Natural killer cell (primary cell): Measurements from ENCODE around the gene GAPDH. TPM values are rescaled to one million over a fixed set of nuclear protein-coding genes. Genes with fewer than 3 reads are reported as not detected.

Experiments used
- ATAC-seq, 3 donors: fragments of 150-1000 bp in 2 of 3; fragments of 200-7000 bp in 1 of 3; cut with Tn5 transposase; 1 replicate in 1 of 3; 2 replicates in 2 of 3; pipeline ENCODE4 v1.10.0; 2021; ENCODE audit warnings: mild to moderate bottlenecking in 2 of 3, moderate library complexity in 2 of 3
- DNase-seq, 2 donors: peaks; one replicate each; pipeline versions ENCODE4 v3.0.0 to v3.0.0-alpha.2; 2013 to 2021; ENCODE audit warnings: mixed read lengths in 1 of 2
- H3K27ac ChIP-seq: one replicate; pipeline ENCODE4 v1.5.1; 2013; ENCODE audit warnings: mild to moderate bottlenecking, low read length
- H3K27me3 ChIP-seq: one replicate; pipeline ENCODE4 v1.6.1; 2013; ENCODE audit warnings: low read length; ENCODE audit not compliant: control insufficient read depth, insufficient read depth
- H3K36me3 ChIP-seq: one replicate; pipeline ENCODE4 v1.6.1; 2013; ENCODE audit warnings: low read length; ENCODE audit not compliant: control insufficient read depth, insufficient read depth
- H3K4me1 ChIP-seq: one replicate; pipeline ENCODE4 v1.6.1; 2013; ENCODE audit warnings: low read length; ENCODE audit not compliant: control insufficient read depth, insufficient read depth
- H3K4me3 ChIP-seq: one replicate; pipeline ENCODE4 v1.5.1; 2013; ENCODE audit warnings: low read length
- H3K9me3 ChIP-seq: one replicate; pipeline ENCODE4 v1.6.1; 2013; ENCODE audit warnings: low read length; ENCODE audit not compliant: control insufficient read depth, insufficient read depth
- H3K27ac Mint-ChIP-seq, 2 donors: one replicate each; pipeline ENCODE4 v1.8.0; 2022; ENCODE audit warnings: mild to moderate bottlenecking in 2 of 2, mixed read lengths in 2 of 2, moderate library complexity in 1 of 2
- H3K27me3 Mint-ChIP-seq, 2 donors: one replicate each; pipeline ENCODE4 v1.8.0; 2022; ENCODE audit warnings: low read depth in 2 of 2, mixed read lengths in 2 of 2
- H3K36me3 Mint-ChIP-seq: one replicate; pipeline ENCODE4 v1.8.0; 2022; ENCODE audit warnings: mixed read lengths
- H3K4me1 Mint-ChIP-seq, 2 donors: one replicate each; pipeline ENCODE4 v1.8.0; 2022; ENCODE audit warnings: mixed read lengths in 2 of 2
- H3K4me3 Mint-ChIP-seq: one replicate; pipeline ENCODE4 v1.8.0; 2022; ENCODE audit warnings: mild to moderate bottlenecking, moderate library complexity, mixed read lengths
- H3K9me3 Mint-ChIP-seq, 2 donors: one replicate each; pipeline ENCODE4 v1.8.0; 2022; ENCODE audit warnings: mixed read lengths in 2 of 2
- WGBS: methylation state at CpG from one replicate; pipeline ENCODE4 v1.1.7; 2013; ENCODE audit warnings: missing lambda C conversion rate; ENCODE audit not compliant: insufficient coverage; 5-methylcytosine and 5-hydroxymethylcytosine counted together
- intact Hi-C: fragments of 100-400 bp; cut with micrococcal nuclease; formaldehyde crosslinking; loops from one replicate; pipeline ENCODE4 v1.14.2; 2022
- total RNA-seq, 4 donors: library from RNA; stranded (reverse); fragments of 120-200 nt in 1 of 4; gene quantifications; one replicate each; pipeline versions ENCODE4 v1.2.3 to v1.2.4, GENCODE V29; 2013 to 2022
- TF ChIP-seq, protein P1 (sequence below): fragments of 200-600 bp; IDR thresholded peaks from one replicate; pipeline ENCODE4 v1.8.0; 2022; ENCODE audit warnings: antibody characterized with exemption

GAPDH gene
- total RNA-seq, 3 donors from 2014 or later (not counting 1 experiment from before 2014, with no cell fraction given): 606 to 729 (median 642) TPM

DNA sequence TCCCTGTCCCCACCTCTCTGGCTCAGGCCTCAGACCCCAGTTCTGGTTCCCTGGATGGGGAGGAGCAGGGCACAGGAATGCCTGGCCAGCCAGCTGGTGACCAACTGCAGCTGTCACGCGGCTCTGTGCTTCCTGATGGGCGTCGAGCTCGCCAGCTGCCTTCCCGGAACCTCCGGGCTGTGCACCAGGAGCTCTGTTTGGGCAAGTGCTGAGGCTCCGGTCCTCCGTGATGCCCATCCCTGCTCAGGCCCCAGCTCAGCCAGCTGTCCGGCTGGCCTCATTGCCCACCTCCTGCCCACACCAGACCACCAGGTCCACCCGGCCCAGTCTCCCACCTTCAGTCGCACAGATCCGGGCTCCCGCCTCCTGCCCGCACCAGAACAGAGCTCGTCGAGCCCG lies 16.7 kb downstream of the GAPDH start:
- H3K4me1 ChIP-seq: peaks cover 47% of the 10 kb centered on the region
- TF ChIP-seq, protein P1, sequence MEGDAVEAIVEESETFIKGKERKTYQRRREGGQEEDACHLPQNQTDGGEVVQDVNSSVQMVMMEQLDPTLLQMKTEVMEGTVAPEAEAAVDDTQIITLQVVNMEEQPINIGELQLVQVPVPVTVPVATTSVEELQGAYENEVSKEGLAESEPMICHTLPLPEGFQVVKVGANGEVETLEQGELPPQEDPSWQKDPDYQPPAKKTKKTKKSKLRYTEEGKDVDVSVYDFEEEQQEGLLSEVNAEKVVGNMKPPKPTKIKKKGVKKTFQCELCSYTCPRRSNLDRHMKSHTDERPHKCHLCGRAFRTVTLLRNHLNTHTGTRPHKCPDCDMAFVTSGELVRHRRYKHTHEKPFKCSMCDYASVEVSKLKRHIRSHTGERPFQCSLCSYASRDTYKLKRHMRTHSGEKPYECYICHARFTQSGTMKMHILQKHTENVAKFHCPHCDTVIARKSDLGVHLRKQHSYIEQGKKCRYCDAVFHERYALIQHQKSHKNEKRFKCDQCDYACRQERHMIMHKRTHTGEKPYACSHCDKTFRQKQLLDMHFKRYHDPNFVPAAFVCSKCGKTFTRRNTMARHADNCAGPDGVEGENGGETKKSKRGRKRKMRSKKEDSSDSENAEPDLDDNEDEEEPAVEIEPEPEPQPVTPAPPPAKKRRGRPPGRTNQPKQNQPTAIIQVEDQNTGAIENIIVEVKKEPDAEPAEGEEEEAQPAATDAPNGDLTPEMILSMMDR: no peak
- H3K4me3 Mint-ChIP-seq: no peak overlapping the region
- no peak for DNase-seq
- no peaks in the 10 kb centered on the region for H3K9me3 ChIP-seq
- peaks cover 45% of the 10 kb centered on the region for H3K36me3 ChIP-seq
- no peaks in the 10 kb centered on the region for H3K27me3 ChIP-seq
- peaks cover 42 to 53% of the 10 kb centered on the region in 2 donors for H3K4me1 Mint-ChIP-seq
- H3K9me3 Mint-ChIP-seq: no peaks in the 10 kb centered on the region
- H3K27ac Mint-ChIP-seq: peak overlapping the region in 1 of 2 donors; percentile 22
- no peak overlapping the region for H3K27ac ChIP-seq
- H3K27me3 Mint-ChIP-seq: no peaks in the 10 kb centered on the region
- 93% methylated on average over 18 of the region's 18 CpGs for WGBS
- no peaks in the 10 kb centered on the region for H3K36me3 Mint-ChIP-seq
- ATAC-seq: no peak
- intact Hi-C loops: no loop called here
- H3K4me3 ChIP-seq: no peak overlapping the region

DNA sequence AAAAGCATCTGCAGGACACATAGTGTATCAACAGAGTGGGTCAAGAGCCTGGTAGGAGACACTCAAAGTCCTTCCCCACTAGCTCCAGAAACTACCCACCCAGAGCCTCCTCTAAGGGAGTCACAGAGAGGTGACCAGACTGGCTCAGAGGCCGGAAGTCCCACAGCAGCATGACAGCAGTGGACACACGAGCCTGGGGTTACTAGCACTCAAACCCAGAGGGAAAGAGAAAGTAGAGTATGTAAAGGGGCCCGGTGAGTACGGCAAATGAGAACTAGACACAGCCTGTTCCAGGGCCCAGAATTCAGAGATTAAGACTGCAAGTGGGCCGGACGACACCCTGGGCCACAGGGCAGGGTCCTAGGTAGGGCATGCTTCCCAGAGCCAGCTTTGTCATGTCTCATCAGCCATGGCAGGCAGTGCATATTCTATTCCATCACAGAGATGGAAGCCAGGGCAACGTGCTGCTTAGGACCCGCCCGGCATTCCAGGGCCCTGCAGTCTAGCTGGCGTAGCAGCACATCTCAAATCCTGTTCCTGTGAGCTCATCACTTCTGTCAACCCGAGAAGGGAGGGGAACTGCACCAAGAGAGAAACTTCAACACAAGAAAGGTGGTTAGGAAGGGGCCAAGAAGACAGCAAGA lies 17.3 kb downstream of the GAPDH start:
- TF ChIP-seq, protein P1: no peak
- no peak overlapping the region for H3K4me3 Mint-ChIP-seq
- intact Hi-C loops: no loop called here
- no peak overlapping the region for H3K27ac ChIP-seq
- H3K9me3 Mint-ChIP-seq: no peaks in the 10 kb centered on the region
- 91% methylated on average over 11 of the region's 11 CpGs for WGBS
- H3K36me3 Mint-ChIP-seq: no peaks in the 10 kb centered on the region
- H3K9me3 ChIP-seq: no peaks in the 10 kb centered on the region
- H3K4me1 ChIP-seq: peaks cover 53% of the 10 kb centered on the region
- no peaks in the 10 kb centered on the region for H3K27me3 Mint-ChIP-seq
- peaks cover 43% of the 10 kb centered on the region for H3K36me3 ChIP-seq
- ATAC-seq (no peak), DNase-seq (no peak)
- peaks cover 42 to 56% of the 10 kb centered on the region in 2 donors for H3K4me1 Mint-ChIP-seq
- H3K27ac Mint-ChIP-seq: peak overlapping the region in 1 of 2 donors; percentile 22
- H3K27me3 ChIP-seq: no peaks in the 10 kb centered on the region
- no peak overlapping the region for H3K4me3 ChIP-seq

DNA sequence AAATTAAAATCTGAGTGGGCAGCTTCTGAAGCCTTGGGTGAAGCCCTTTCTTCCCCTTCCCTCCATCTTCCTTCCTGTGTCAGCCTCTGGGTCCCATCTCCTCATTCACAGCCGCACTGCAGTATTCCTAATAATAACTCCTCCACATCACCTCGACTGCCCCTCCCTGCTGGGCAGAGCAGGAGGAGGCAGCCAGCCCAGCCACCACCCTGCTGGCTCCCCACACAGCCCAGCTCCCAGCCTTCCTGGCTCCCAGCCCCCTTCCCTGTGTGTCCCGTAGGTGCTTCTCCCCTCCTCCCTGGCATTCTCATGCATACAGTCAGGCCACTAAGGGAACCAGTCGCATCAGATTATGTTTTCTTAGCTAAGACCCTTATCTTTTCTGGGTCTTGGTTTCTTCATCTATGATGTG lies 17.8 kb downstream of the GAPDH start:
- Histone ChIP-seq H3K27me3 (no peaks in the 10 kb centered on the region), H3K36me3 (peaks cover 39% of the 10 kb centered on the region), H3K4me3 (no peak overlapping the region), H3K4me1 (peaks cover 54% of the 10 kb centered on the region), H3K27ac (no peak overlapping the region), H3K9me3 (no peaks in the 10 kb centered on the region)
- Mint-ChIP-seq H3K9me3 (no peaks in the 10 kb centered on the region), H3K4me1 (peaks cover 42 to 60% of the 10 kb centered on the region in 2 donors), H3K4me3 (no peak overlapping the region), H3K27me3 (no peaks in the 10 kb centered on the region), H3K36me3 (no peaks in the 10 kb centered on the region), H3K27ac (peak overlapping the region in 1 of 2 donors; percentile 31)
- WGBS: 76% methylated on average over 4 of the region's 4 CpGs
- TF ChIP-seq, protein P1: no peak
- ATAC-seq (no peak), DNase-seq (no peak)
- intact Hi-C loops: no loop called here
